HEK293T (cell line): Measurements from ENCODE around the gene UQCRC2.

Experiments used
- CTCF ChIA-PET: fragments of 350-600 bp; formaldehyde crosslinking; extraction: SDS; loops from one replicate; lab custom pipeline; 2021; ENCODE audit warnings: antibody characterized with exemption, inconsistent platforms; lab: Yijun Ruan, JAX
- POLR2A ChIA-PET: fragments of 350-600 bp; formaldehyde crosslinking; extraction: SDS; loops from one replicate; lab custom pipeline; 2020; ENCODE audit warnings: antibody characterized with exemption, inconsistent platforms; lab: Yijun Ruan, JAX
- DNase-seq: peaks from one replicate; pipeline ENCODE4 v3.0.0; 2012; ENCODE audit warnings: mixed read lengths; ENCODE audit errors: extremely low spot score
- ARNT ChIP-seq: fragments of 450-650 bp; IDR thresholded peaks from 2 replicates; pipeline ENCODE4 v1.6.1; 2017; ENCODE audit warnings: mild to moderate bottlenecking
- BHLHE40 ChIP-seq: fragments of 450-650 bp; IDR thresholded peaks from 2 replicates; pipeline ENCODE4 v1.6.1; 2016; ENCODE audit warnings: mild to moderate bottlenecking, moderate library complexity, borderline replicate concordance
- CTBP1 ChIP-seq: fragments of 450-650 bp; IDR thresholded peaks from 2 replicates; pipeline ENCODE4 v1.6.1; 2016; ENCODE audit warnings: borderline replicate concordance
- ELF4 ChIP-seq: fragments of 450-650 bp; IDR thresholded peaks from 2 replicates; pipeline ENCODE4 v1.6.1; 2017; ENCODE audit warnings: antibody characterized with exemption
- FOXA1 ChIP-seq: fragments of 450-650 bp; IDR thresholded peaks from 2 replicates; pipeline ENCODE4 v1.6.1; 2016; ENCODE audit warnings: mild to moderate bottlenecking
- FOXK2 ChIP-seq: fragments of 450-650 bp; IDR thresholded peaks from 2 replicates; pipeline ENCODE4 v1.6.1; 2016; ENCODE audit warnings: mild to moderate bottlenecking
- FOXM1 ChIP-seq: fragments of 450-650 bp; IDR thresholded peaks from 2 replicates; pipeline ENCODE4 v1.6.1; 2017; ENCODE audit warnings: mild to moderate bottlenecking, borderline replicate concordance
- HDGF ChIP-seq: fragments of 450-650 bp; IDR thresholded peaks from 2 replicates; pipeline ENCODE4 v1.6.1; 2017; ENCODE audit warnings: antibody characterized with exemption, borderline replicate concordance
- L3MBTL2 ChIP-seq: fragments of 450-650 bp; conservative IDR thresholded peaks from 2 replicates; pipeline ENCODE4 v1.6.1; 2016; ENCODE audit warnings: mild to moderate bottlenecking
- LEF1 ChIP-seq: fragments of 450-650 bp; IDR thresholded peaks from 2 replicates; pipeline ENCODE4 v1.6.1; 2017; ENCODE audit warnings: mild to moderate bottlenecking, borderline replicate concordance
- NFRKB ChIP-seq: fragments of 450-650 bp; IDR thresholded peaks from 2 replicates; pipeline ENCODE4 v1.6.1; 2016; ENCODE audit warnings: mild to moderate bottlenecking, moderate library complexity
- PKNOX1 ChIP-seq: fragments of 450-650 bp; IDR thresholded peaks from 2 replicates; pipeline ENCODE4 v1.6.1; 2016
- SP1 ChIP-seq: fragments of 450-650 bp; IDR thresholded peaks from 2 replicates; pipeline ENCODE4 v1.6.1; 2017
- SUZ12 ChIP-seq: fragments of 450-650 bp; IDR thresholded peaks from 2 replicates; pipeline ENCODE4 v1.6.1; 2016; ENCODE audit warnings: mild to moderate bottlenecking
- TARDBP ChIP-seq: fragments of 450-650 bp; IDR thresholded peaks from 2 replicates; pipeline ENCODE4 v1.6.1; 2016
- ZNF384 ChIP-seq: fragments of 450-650 bp; IDR thresholded peaks from 2 replicates; pipeline ENCODE4 v1.6.1; 2016

The UQCRC2 gene

DNA sequence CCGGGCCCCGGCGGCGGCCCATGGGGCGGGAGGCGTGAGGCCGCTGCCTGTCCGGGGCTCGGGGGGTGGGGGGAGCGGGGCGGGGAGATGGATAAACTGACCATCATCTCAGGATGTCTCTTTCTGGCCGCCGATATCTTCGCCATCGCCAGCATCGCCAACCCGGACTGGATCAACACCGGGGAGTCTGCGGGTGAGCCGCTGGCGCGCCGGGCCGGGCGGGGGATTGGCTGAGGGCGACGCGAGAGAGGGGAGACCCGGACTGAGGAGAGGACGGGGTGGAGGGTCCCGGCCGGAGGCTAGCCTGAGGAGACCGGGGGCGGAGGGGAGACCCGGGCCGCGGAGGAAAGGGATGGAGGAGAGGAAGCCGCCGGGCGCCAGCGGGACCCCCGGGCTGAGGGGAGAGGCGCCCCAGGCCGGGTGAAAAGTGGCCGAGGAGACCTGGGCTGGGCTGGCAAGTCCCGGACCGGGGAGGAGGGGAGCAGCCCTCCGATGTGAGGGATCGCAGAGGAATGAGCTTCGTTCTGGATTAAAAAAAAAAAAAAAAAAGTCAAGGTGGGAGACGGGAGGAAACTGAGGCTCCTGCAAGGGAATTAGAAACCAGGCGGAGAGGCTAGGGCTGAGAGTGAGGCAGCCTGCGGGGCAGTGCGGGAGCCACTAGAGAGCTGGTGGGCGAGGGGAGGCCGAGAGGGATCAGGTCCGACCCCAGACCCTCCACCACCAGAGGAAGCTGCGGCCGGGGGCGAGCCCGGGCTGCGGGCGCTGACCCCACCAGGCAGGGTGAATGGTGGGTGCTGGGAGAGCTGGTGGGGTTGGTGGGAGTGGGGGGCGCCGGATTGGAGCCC is 55.3 kb downstream of the UQCRC2 start:
- ChIA-PET POLR2A (interaction anchor here (0.6 to 3.5 kb wide), 9 partner anchors 9 to 183 kb away, joined by 3 to 20 read pairs (median 3); no protein-coding TSS in a partner anchor), CTCF (interaction anchor here (0.6 to 2.6 kb wide), 7 partner anchors 29 to 351 kb away, joined by 3 to 17 read pairs (median 4); no protein-coding TSS in a partner anchor)
- TF ChIP-seq PKNOX1: no peak
- no peak for TF ChIP-seq ZNF384
- no peak for TF ChIP-seq FOXA1
- TF ChIP-seq FOXK2: no peak
- no peak for TF ChIP-seq SP1
- no peak for TF ChIP-seq NFRKB
- no peak for TF ChIP-seq BHLHE40
- TF ChIP-seq ELF4: no peak
- no peak for DNase-seq

DNA sequence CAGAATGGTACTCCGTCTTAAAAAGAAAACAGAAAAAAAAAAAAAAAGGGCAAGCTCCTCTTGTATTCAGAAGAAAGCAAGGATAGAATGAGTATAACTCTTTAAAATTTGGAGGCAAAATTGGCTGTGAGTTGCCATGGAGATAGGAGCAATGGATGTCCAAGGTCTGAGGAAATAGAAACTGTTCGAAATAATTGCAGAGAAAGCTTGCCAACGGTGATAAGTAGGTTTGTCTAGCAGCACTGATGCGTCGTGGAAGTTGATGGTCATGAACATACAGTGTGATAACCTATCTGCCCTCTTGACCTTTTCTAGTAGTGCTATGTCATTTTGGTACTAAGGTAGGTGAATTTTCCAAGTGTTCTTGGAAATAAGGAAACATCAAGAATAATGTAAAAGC is 57.7 kb downstream of the UQCRC2 start:
- ChIA-PET POLR2A (no interaction called here), CTCF (no interaction called here)
- DNase-seq: no peak
- TF ChIP-seq TARDBP (no peak), FOXK2 (no peak), LEF1 (no peak), L3MBTL2 (no peak), SUZ12 (no peak), ZNF384 (no peak), FOXA1 (no peak)

GRCh38 chr16:22012241-22012640 is 59.1 kb downstream of the UQCRC2 start:
- ChIA-PET POLR2A (no interaction called here), CTCF (interaction anchor here (0.9 kb wide), 1 partner anchor 65 kb away, joined by 3 read pairs; no protein-coding TSS in a partner anchor)
- no peak for DNase-seq
- no peak for TF ChIP-seq HDGF
- TF ChIP-seq FOXK2: no peak
- no peak for TF ChIP-seq ARNT
- TF ChIP-seq SP1: no peak
- no peak for TF ChIP-seq ZNF384
- no peak for TF ChIP-seq FOXM1
- TF ChIP-seq L3MBTL2: no peak
- no peak for TF ChIP-seq PKNOX1
- TF ChIP-seq TARDBP: no peak

DNA sequence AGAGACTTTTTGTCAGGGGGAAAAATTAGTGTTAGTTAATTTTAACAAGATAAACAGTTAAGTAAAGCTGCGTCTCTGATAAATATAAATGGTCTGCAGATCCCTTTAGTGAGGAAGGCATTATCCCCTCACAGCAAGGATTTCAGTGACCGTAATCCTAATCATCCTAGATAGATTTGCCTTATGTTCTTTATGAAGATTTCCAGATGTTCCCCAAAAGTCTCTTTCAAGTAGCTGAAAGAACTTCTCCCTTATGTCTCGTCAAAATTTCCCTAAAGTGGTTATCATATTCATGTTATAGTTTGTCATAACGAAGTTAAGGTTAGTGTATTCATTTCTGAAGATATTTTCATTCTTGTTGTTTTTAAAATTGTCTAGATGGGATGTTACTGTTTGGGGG is 60.3 kb downstream of the UQCRC2 start:
- CTCF ChIA-PET: no interaction called here
- no peak for DNase-seq
- TF ChIP-seq NFRKB: no peak
- no peak for TF ChIP-seq SP1
- TF ChIP-seq ELF4: no peak
- no peak for TF ChIP-seq TARDBP
- no peak for TF ChIP-seq ARNT
- no peak for TF ChIP-seq FOXA1
- no peak for TF ChIP-seq ZNF384
- no peak for TF ChIP-seq CTBP1
- no peak for TF ChIP-seq FOXK2
- TF ChIP-seq BHLHE40: no peak
- no peak for TF ChIP-seq PKNOX1
- no peak for TF ChIP-seq LEF1
- no peak for TF ChIP-seq L3MBTL2

DNA sequence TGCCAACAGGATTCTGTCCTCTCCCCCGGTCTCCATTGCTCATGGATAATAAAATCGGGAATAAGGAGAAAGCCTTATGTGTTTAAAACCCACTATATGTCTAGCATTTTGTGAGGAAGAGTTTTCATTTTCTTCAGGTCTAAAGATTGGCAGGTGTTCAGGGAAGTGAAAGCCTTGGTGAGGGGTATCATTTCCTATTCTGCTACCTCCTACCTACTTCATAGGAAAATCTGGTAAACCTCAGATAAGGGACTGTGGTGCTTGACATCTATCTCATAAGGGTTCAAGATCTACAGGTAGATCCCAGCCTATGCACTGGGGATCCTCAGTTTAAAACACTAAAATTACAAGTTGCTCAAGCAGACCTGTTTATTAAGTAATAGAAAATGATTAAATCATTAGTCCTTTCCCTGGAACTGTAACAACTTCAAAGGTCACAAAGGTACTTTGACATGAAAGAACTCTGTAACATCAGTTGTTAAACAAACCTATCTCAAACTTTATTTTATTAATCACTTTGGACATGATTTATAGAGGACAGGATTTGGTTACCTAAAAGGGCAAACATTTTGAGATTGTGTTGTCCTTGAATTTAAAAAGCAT is 61.2 kb downstream of the UQCRC2 start:
- ChIA-PET CTCF (interaction anchor here (0.7 kb wide), 1 partner anchor 63 kb away, joined by 4 read pairs; no protein-coding TSS in a partner anchor), POLR2A (interaction anchor here (0.9 kb wide), 1 partner anchor 9 kb away, joined by 3 read pairs; no protein-coding TSS in a partner anchor)
- TF ChIP-seq LEF1 (no peak), FOXK2 (no peak), HDGF (no peak), SP1 (no peak), SUZ12 (no peak), ARNT (no peak), TARDBP (no peak), NFRKB (no peak), ELF4 (no peak)
- no peak for DNase-seq

More for the DNA sequence above, 60.3 kb downstream of the UQCRC2 start:
- POLR2A ChIA-PET: interaction anchor here (0.9 kb wide), 1 partner anchor 10 kb away, joined by 3 read pairs; no protein-coding TSS in a partner anchor

DNA sequence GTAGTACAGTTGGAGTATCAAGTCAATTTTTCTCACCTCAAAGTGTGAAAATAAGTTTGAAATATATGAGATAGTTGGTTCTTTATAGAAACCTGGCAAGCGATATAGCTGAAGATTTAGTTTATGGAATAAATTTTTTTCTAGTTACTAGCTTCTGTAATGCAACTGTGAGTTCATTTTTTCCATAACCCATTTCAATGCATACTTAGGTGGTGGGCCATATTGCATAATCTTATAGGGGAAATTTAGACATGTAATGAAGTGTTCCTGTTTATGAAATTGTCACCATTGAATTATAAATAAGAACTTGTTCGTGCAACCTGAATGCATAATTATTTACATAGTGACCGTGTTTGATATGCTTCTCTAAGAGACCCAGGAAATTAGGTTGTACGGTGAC is 63.8 kb downstream of the UQCRC2 start:
- TF ChIP-seq FOXM1 (no peak), BHLHE40 (no peak), SP1 (no peak), PKNOX1 (no peak), FOXK2 (no peak), TARDBP (no peak), HDGF (no peak)
- ChIA-PET POLR2A (no interaction called here), CTCF (interaction anchor here (0.7 to 1.7 kb wide), 3 partner anchors 11 to 61 kb away, joined by 3 to 5 read pairs (median 3); no protein-coding TSS in a partner anchor)
- DNase-seq: no peak
